ENCODE data around the gene CYTIP. TPM values are rescaled to one million over a fixed set of nuclear protein-coding genes. Genes with fewer than 3 reads are reported as not detected.

The CYTIP gene
- total RNA-seq, 2 donors from 2014 or later = 0.31 TPM; not detected in 1

- Mint-ChIP-seq H3K4me1 (no peaks in the 10 kb centered on the region), H3K27me3 (ENCODE audit: insufficient read depth) (peaks cover under 1% of the 10 kb centered on the region), H3K27ac (no peak overlapping the region), H3K9me3 (no peaks in the 10 kb centered on the region), H3K36me3 (ENCODE audit: low read depth) (no peaks in the 10 kb centered on the region), H3K4me3 (no peak overlapping the region)
- H3K4me3 ChIP-seq (ENCODE audit: low read length) = no peak overlapping the region
- H3K27me3 ChIP-seq (ENCODE audit: control insufficient read depth, insufficient read depth, low read length, poor library complexity, severe bottlenecking) = no peaks in the 10 kb centered on the region
- no peaks in the 10 kb centered on the region for H3K36me3 ChIP-seq (ENCODE audit: control insufficient read depth, insufficient read depth, low read length)
- TF ChIP-seq, protein P1, sequence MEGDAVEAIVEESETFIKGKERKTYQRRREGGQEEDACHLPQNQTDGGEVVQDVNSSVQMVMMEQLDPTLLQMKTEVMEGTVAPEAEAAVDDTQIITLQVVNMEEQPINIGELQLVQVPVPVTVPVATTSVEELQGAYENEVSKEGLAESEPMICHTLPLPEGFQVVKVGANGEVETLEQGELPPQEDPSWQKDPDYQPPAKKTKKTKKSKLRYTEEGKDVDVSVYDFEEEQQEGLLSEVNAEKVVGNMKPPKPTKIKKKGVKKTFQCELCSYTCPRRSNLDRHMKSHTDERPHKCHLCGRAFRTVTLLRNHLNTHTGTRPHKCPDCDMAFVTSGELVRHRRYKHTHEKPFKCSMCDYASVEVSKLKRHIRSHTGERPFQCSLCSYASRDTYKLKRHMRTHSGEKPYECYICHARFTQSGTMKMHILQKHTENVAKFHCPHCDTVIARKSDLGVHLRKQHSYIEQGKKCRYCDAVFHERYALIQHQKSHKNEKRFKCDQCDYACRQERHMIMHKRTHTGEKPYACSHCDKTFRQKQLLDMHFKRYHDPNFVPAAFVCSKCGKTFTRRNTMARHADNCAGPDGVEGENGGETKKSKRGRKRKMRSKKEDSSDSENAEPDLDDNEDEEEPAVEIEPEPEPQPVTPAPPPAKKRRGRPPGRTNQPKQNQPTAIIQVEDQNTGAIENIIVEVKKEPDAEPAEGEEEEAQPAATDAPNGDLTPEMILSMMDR (conservative IDR thresholded peaks at IDR 0.05) = no peak
- H3K9ac ChIP-seq (ENCODE audit: extremely low read depth, low read length, poor library complexity, severe bottlenecking) = no peak overlapping the region
- no peak for DNase-seq
- H3K4me1 ChIP-seq (ENCODE audit: control insufficient read depth, insufficient read depth, low read length) = no peaks in the 10 kb centered on the region
- H3K9me3 ChIP-seq (ENCODE audit: control insufficient read depth, low read length) = no peaks in the 10 kb centered on the region
- H3K27ac ChIP-seq (ENCODE audit: low read depth, low read length) = no peak overlapping the region
Observed at GRCh38 chr2:157477919-157478318, 34.0 kb upstream of the CYTIP start.

- no peak overlapping the region for H3K9ac ChIP-seq (ENCODE audit: extremely low read depth, low read length, poor library complexity, severe bottlenecking)
- no peak overlapping the region for H3K4me3 Mint-ChIP-seq
- no peaks in the 10 kb centered on the region for H3K9me3 ChIP-seq (ENCODE audit: control insufficient read depth, low read length)
- no peaks in the 10 kb centered on the region for H3K36me3 Mint-ChIP-seq (ENCODE audit: low read depth)
- no peak for DNase-seq
- H3K36me3 ChIP-seq (ENCODE audit: control insufficient read depth, insufficient read depth, low read length) = no peaks in the 10 kb centered on the region
- no peak overlapping the region for H3K27ac Mint-ChIP-seq
- H3K4me1 Mint-ChIP-seq = no peaks in the 10 kb centered on the region
- H3K27me3 ChIP-seq (ENCODE audit: control insufficient read depth, insufficient read depth, low read length, poor library complexity, severe bottlenecking) = no peaks in the 10 kb centered on the region
- no peak overlapping the region for H3K4me3 ChIP-seq (ENCODE audit: low read length)
- peaks cover 2% of the 10 kb centered on the region for H3K27me3 Mint-ChIP-seq (ENCODE audit: insufficient read depth)
- H3K9me3 Mint-ChIP-seq = no peaks in the 10 kb centered on the region
- TF ChIP-seq, protein P1 (conservative IDR thresholded peaks at IDR 0.05) = no peak
- no peaks in the 10 kb centered on the region for H3K4me1 ChIP-seq (ENCODE audit: control insufficient read depth, insufficient read depth, low read length)
- no peak overlapping the region for H3K27ac ChIP-seq (ENCODE audit: low read depth, low read length)
Observed at GRCh38 chr2:157476953-157477709, 33.2 kb upstream of the CYTIP start.

GRCh38 chr2:157475722-157476390, 32.0 kb upstream of the CYTIP start:
- no peaks in the 10 kb centered on the region for H3K4me1 Mint-ChIP-seq
- no peak overlapping the region for H3K4me3 Mint-ChIP-seq
- Histone ChIP-seq H3K9ac (ENCODE audit: extremely low read depth, low read length, poor library complexity, severe bottlenecking) (no peak overlapping the region), H3K9me3 (ENCODE audit: control insufficient read depth, low read length) (no peaks in the 10 kb centered on the region), H3K4me1 (ENCODE audit: control insufficient read depth, insufficient read depth, low read length) (no peaks in the 10 kb centered on the region), H3K36me3 (ENCODE audit: control insufficient read depth, insufficient read depth, low read length) (no peaks in the 10 kb centered on the region), H3K27me3 (ENCODE audit: control insufficient read depth, insufficient read depth, low read length, poor library complexity, severe bottlenecking) (no peaks in the 10 kb centered on the region), H3K27ac (ENCODE audit: low read depth, low read length) (no peak overlapping the region), H3K4me3 (ENCODE audit: low read length) (no peak overlapping the region)
- H3K9me3 Mint-ChIP-seq = no peaks in the 10 kb centered on the region
- peaks cover 2% of the 10 kb centered on the region for H3K27me3 Mint-ChIP-seq (ENCODE audit: insufficient read depth)
- H3K36me3 Mint-ChIP-seq (ENCODE audit: low read depth) = no peaks in the 10 kb centered on the region
- H3K27ac Mint-ChIP-seq = no peak overlapping the region
- 97 to 100% methylated on average over 7 to 12 of the region's 12 CpGs for WGBS, 2 experiments (ENCODE audit: insufficient coverage in 1 of 2, insufficient read length in 1 of 2)
- TF ChIP-seq, protein P1 (conservative IDR thresholded peaks at IDR 0.05) = no peak
- DNase-seq = no peak

All from endodermal cell (in vitro differentiated cells).